OCI-LY7 (cell line): ENCODE results near the gene LARGE1. TPM values are rescaled to one million over a fixed set of nuclear protein-coding genes. Genes with fewer than 3 reads are reported as not detected.
A peak's percentile ranks its signal among the peaks of the same experiment; 100 is the strongest.

Source experiments
- BruUV-seq: library from RNA; stranded (reverse); fragments of 400-500 nt; replicated peaks from 2 replicates; lab custom pipeline; 2021; lab: Mats Ljungman, UMichigan
- CTCF ChIA-PET: fragments of 300-600 bp; sonication (Branson Sonifier 250); formaldehyde crosslinking; loops from one replicate; lab custom pipeline; 2022; ENCODE audit warnings: antibody characterized with exemption; ENCODE audit not compliant: unreplicated experiment; lab: Charles Lee
- POLR2A ChIA-PET: fragments of 300-600 bp; sonication (Branson Sonifier 250); formaldehyde crosslinking; loops from one replicate; lab custom pipeline; 2022; ENCODE audit warnings: antibody characterized with exemption; lab: Charles Lee
- DNase-seq: peaks from one replicate; pipeline ENCODE4 v3.0.0-alpha.2; 2015; ENCODE audit warnings: low spot score
- H2AFZ ChIP-seq: fragments of 200-600 bp; sonication (generic), shearing (Covaris generic); 2 replicates; pipeline ENCODE4 v1.6.1; 2014; ENCODE audit warnings: mild to moderate bottlenecking, antibody characterized with exemption, low read length, moderate library complexity
- H3K27ac ChIP-seq: fragments of 200-600 bp; sonication (generic); 2 replicates; pipeline ENCODE4 v1.5.1; 2014; ENCODE audit warnings: mixed run types, low read depth, mild to moderate bottlenecking, moderate library complexity, low read length, inconsistent platforms; ENCODE audit not compliant: poor library complexity, severe bottlenecking
- H3K36me3 ChIP-seq: fragments of 200-600 bp; sonication (generic); 2 replicates; pipeline ENCODE4 v1.6.1; 2014; ENCODE audit warnings: mild to moderate bottlenecking, antibody characterized with exemption, low read length, moderate library complexity, mixed read lengths; ENCODE audit not compliant: insufficient read depth
- H3K4me1 ChIP-seq: fragments of 200-600 bp; sonication (generic); 2 replicates; pipeline ENCODE4 v1.5.1; 2014; ENCODE audit warnings: mild to moderate bottlenecking, low read length; ENCODE audit not compliant: insufficient read depth, poor library complexity, severe bottlenecking
- H3K4me2 ChIP-seq: fragments of 200-600 bp; sonication (generic); 2 replicates; pipeline ENCODE4 v1.6.1; 2014; ENCODE audit warnings: mild to moderate bottlenecking, low read length
- H3K4me3 ChIP-seq: fragments of 200-600 bp; sonication (generic); 2 replicates; pipeline ENCODE4 v1.5.1; 2014; ENCODE audit warnings: mild to moderate bottlenecking, low read depth, low read length; ENCODE audit not compliant: poor library complexity, severe bottlenecking
- H3K79me2 ChIP-seq: fragments of 200-600 bp; sonication (generic); 2 replicates; pipeline ENCODE4 v1.6.1; 2016; ENCODE audit warnings: low read depth, mild to moderate bottlenecking, low read length, moderate library complexity, mixed read lengths; ENCODE audit not compliant: insufficient read depth
- H3K9me2 ChIP-seq: fragments of 200-600 bp; sonication (generic); 2 replicates; pipeline ENCODE4 v1.6.1; 2016; ENCODE audit warnings: mild to moderate bottlenecking, low read length, mixed read lengths; ENCODE audit not compliant: insufficient read depth
- H3K9me3 ChIP-seq: fragments of 200-600 bp; sonication (generic); 2 replicates; pipeline ENCODE4 v1.6.1; 2014; ENCODE audit warnings: mild to moderate bottlenecking, mixed run types, low read length, mixed read lengths
- H4K20me1 ChIP-seq: fragments of 200-600 bp; sonication (generic); 2 replicates; pipeline ENCODE4 v1.6.1; 2014; ENCODE audit warnings: mild to moderate bottlenecking, antibody characterized with exemption, low read length, moderate library complexity, mixed read lengths; ENCODE audit not compliant: insufficient read depth
- CTCF ChIP-seq: fragments of 200-600 bp; sonication (generic); conservative IDR thresholded peaks from 2 replicates; pipeline ENCODE4 v1.5.1; 2014; ENCODE audit warnings: mild to moderate bottlenecking, antibody characterized with exemption, low read length, moderate library complexity, mixed read lengths
- EZH2phosphoT487 ChIP-seq: fragments of 200-600 bp; sonication (generic); IDR thresholded peaks from 2 replicates; pipeline ENCODE4 v1.6.1; 2018; ENCODE audit warnings: low read depth, borderline replicate concordance, mild to moderate bottlenecking, mixed run types, antibody characterized with exemption, low read length, moderate library complexity, mixed read lengths
- intact Hi-C: fragments of 100-400 bp; cut with micrococcal nuclease; formaldehyde crosslinking; loops from one replicate; pipeline ENCODE4 v1.10.0; 2022; ENCODE audit not compliant: unreplicated experiment
- total RNA-seq, 2 experiments: library from RNA; depleted of rRNA in 1 of 2; stranded (reverse); fragments of >200 nt in 1 of 2; shearing (Covaris generic) in 1 of 2; gene quantifications; 2 replicates each; pipeline ENCODE4 v1.2.3, GENCODE V29; 2014 to 2022

The LARGE1 gene
- total RNA-seq, 2 experiments from 2014 or later, result 31.5 to 31.9 TPM

GRCh38 chr22:33519071-33519973, 401.0 kb downstream of the LARGE1 start:
- peak; percentile 84 for DNase-seq
- H3K9me2 ChIP-seq, result no peaks in the 10 kb centered on the region
- H3K27ac ChIP-seq, result peak overlapping the region; percentile 57
- peaks cover 40% of the 10 kb centered on the region for H3K4me1 ChIP-seq
- H3K36me3 ChIP-seq, result peaks cover 8% of the 10 kb centered on the region
- peak; percentile 90 for TF ChIP-seq CTCF
- no peak for TF ChIP-seq EZH2phosphoT487
- H3K4me2 ChIP-seq, result peak overlapping the region; percentile 56
- H2AFZ ChIP-seq, result peak overlapping the region; percentile 39; the same call in 1 of the 2 replicates
- no TSS peak for BruUV-seq
- ChIA-PET POLR2A (interaction anchor here (0.6 to 2.1 kb wide), 11 partner anchors 9 to 427 kb away, joined by 3 to 9 read pairs (median 3); no protein-coding TSS in a partner anchor), CTCF (interaction anchor here (0.5 to 2.8 kb wide), 9 partner anchors 32 to 404 kb away, joined by 3 to 16 read pairs (median 3); no protein-coding TSS in a partner anchor)
- intact Hi-C loops, result loop anchor here (1.0 to 5.0 kb wide), 5 partner anchors 60 to 593 kb away; no protein-coding TSS in a partner anchor
- no peak overlapping the region for H3K4me3 ChIP-seq
- H3K79me2 ChIP-seq, result no peaks in the 10 kb centered on the region
- no peaks in the 10 kb centered on the region for H4K20me1 ChIP-seq
- H3K9me3 ChIP-seq, result peaks cover 15% of the 10 kb centered on the region

GRCh38 chr22:33518405-33518804, 401.9 kb downstream of the LARGE1 start:
- no peak for DNase-seq
- TF ChIP-seq CTCF (no peak), EZH2phosphoT487 (no peak)
- no TSS peak for BruUV-seq
- Histone ChIP-seq H3K36me3 (peaks cover 8% of the 10 kb centered on the region), H3K4me1 (peaks cover 35% of the 10 kb centered on the region), H3K4me3 (no peak overlapping the region), H3K4me2 (no peak overlapping the region), H3K9me2 (no peaks in the 10 kb centered on the region), H3K79me2 (no peaks in the 10 kb centered on the region), H2AFZ (no peak overlapping the region), H3K9me3 (peaks cover 15% of the 10 kb centered on the region), H4K20me1 (no peaks in the 10 kb centered on the region), H3K27ac (no peak overlapping the region)
- intact Hi-C loops, result loop anchor here (5.0 kb wide), 1 partner anchor 594 kb away; no protein-coding TSS in a partner anchor
- ChIA-PET POLR2A (interaction anchor here (1.1 kb wide), 2 partner anchors 11 to 190 kb away, joined by 3 to 4 read pairs; no protein-coding TSS in a partner anchor), CTCF (interaction anchor here (1.0 to 2.8 kb wide), 3 partner anchors 31 to 405 kb away, joined by 3 to 10 read pairs (median 3); no protein-coding TSS in a partner anchor)
